T-helper 17 cell (primary cell): ENCODE data around the gene NEURL4. TPM values are rescaled to one million over a fixed set of nuclear protein-coding genes. Genes with fewer than 3 reads are reported as not detected.

Experiments
- ATAC-seq: fragments of 150-1000 bp; cut with Tn5 transposase; 2 replicates; pipeline ENCODE4 v1.10.0; 2021; ENCODE audit warnings: mild to moderate bottlenecking, moderate library complexity
- DNase-seq, 3 donors: peaks; one replicate each; pipeline versions ENCODE4 v3.0.0 to v3.0.0-alpha.2; 2020 to 2021
- H3K9me3 ChIP-seq: one replicate; pipeline ENCODE4 v1.7.0; 2013; ENCODE audit warnings: low read length, mild to moderate bottlenecking; ENCODE audit not compliant: control insufficient read depth, poor library complexity, severe bottlenecking
- H3K27ac Mint-ChIP-seq: one replicate; pipeline ENCODE4 v1.8.0; 2022; ENCODE audit warnings: mild to moderate bottlenecking, moderate library complexity, mixed read lengths
- H3K27me3 Mint-ChIP-seq: one replicate; pipeline ENCODE4 v1.8.0; 2022; ENCODE audit warnings: mixed read lengths
- H3K36me3 Mint-ChIP-seq: one replicate; pipeline ENCODE4 v1.8.0; 2022; ENCODE audit warnings: low read depth, mixed read lengths
- H3K4me1 Mint-ChIP-seq: one replicate; pipeline ENCODE4 v1.8.0; 2022; ENCODE audit warnings: mild to moderate bottlenecking, mixed read lengths
- H3K4me3 Mint-ChIP-seq: one replicate; pipeline ENCODE4 v1.8.0; 2022; ENCODE audit warnings: mild to moderate bottlenecking, moderate library complexity, mixed read lengths
- total RNA-seq, 4 donors: library from RNA in 2 of 4; stranded (reverse) in 2 of 4; gene quantifications; one replicate each; pipeline ENCODE4 v1.2.3 and lab custom pipeline; 2022 to 2026

Gene NEURL4
- total RNA-seq, 2 donors from 2014 or later: 29.9 to 43.8 TPM

DNA sequence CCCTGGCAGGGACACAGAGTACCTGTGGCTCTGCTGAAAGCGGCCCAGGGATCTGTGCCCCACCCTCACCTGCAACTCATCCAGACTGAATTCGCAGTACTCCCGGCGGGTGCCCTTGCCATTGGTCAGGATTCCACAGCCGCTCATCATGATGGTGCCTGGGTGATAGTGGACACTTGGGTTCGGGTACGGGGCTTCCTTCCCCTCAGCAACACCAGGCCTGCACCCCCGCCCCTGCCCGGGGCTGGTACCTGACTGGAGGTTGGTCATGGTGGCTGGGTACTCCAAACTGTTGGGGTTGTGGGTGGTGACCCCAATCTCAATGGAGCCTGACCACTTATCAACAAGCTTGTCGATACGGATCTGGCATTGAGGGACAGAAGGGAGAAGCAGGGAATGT, 2.9 kb downstream of the NEURL4 start:
- H3K4me1 Mint-ChIP-seq: peaks cover 28% of the 10 kb centered on the region
- H3K9me3 ChIP-seq: no peaks in the 10 kb centered on the region
- no peak overlapping the region for H3K4me3 Mint-ChIP-seq
- H3K36me3 Mint-ChIP-seq: peaks cover 5% of the 10 kb centered on the region
- H3K27ac Mint-ChIP-seq: no peak overlapping the region
- no peaks in the 10 kb centered on the region for H3K27me3 Mint-ChIP-seq
- ATAC-seq: no peak
- no peak for DNase-seq

DNA sequence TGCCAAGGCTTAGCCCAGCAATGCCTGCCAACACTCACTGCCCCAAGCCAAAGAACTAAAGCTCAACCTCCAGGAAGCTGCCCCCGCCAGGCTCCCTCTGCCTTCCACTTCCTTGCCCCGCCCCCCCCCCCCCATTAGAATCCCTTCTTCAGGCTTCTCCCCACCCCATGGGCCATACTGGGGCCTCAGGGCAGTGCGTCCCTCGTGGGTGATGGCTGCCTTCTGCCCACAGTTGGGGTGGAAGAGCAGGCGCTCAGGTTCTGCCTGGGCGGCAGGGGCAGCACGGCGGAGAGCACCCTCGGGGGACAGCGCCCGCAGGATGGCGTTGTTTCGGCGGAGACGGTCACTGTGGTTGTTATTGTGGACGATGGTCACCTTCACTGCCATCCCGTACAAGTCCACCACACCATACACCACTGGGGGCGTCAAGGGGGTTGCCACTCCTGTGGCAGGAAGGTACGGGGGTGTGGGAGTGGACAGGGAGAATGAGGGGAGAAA, 4.1 kb downstream of the NEURL4 start:
- H3K9me3 ChIP-seq: no peaks in the 10 kb centered on the region
- H3K27me3 Mint-ChIP-seq: no peaks in the 10 kb centered on the region
- H3K36me3 Mint-ChIP-seq: peaks cover 5% of the 10 kb centered on the region
- peaks cover 28% of the 10 kb centered on the region for H3K4me1 Mint-ChIP-seq
- H3K27ac Mint-ChIP-seq: peak overlapping the region; percentile 79
- ATAC-seq (no peak), DNase-seq (no peak)
- no peak overlapping the region for H3K4me3 Mint-ChIP-seq

GRCh38 chr17:7324438-7324779, 4.7 kb downstream of the NEURL4 start:
- Mint-ChIP-seq H3K4me3 (no peak overlapping the region), H3K36me3 (peaks cover 5% of the 10 kb centered on the region), H3K27me3 (no peaks in the 10 kb centered on the region), H3K27ac (no peak overlapping the region), H3K4me1 (peaks cover 22% of the 10 kb centered on the region)
- H3K9me3 ChIP-seq: no peaks in the 10 kb centered on the region
- no peak for DNase-seq
- no peak for ATAC-seq

GRCh38 chr17:7323731-7324437, 5.3 kb downstream of the NEURL4 start:
- Mint-ChIP-seq H3K27me3 (no peaks in the 10 kb centered on the region), H3K4me1 (peaks cover 21% of the 10 kb centered on the region), H3K4me3 (peak overlapping the region; percentile 41), H3K36me3 (peaks cover 5% of the 10 kb centered on the region), H3K27ac (no peak overlapping the region)
- no peaks in the 10 kb centered on the region for H3K9me3 ChIP-seq
- DNase-seq (peak; percentile 55 to 73 (median 57)), ATAC-seq (peak; percentile 57)

GRCh38 chr17:7322520-7323194, 6.5 kb downstream of the NEURL4 start:
- ATAC-seq: no peak
- no peak overlapping the region for H3K4me3 Mint-ChIP-seq
- H3K9me3 ChIP-seq: no peaks in the 10 kb centered on the region
- no peaks in the 10 kb centered on the region for H3K27me3 Mint-ChIP-seq
- no peak overlapping the region for H3K27ac Mint-ChIP-seq
- peaks cover 7% of the 10 kb centered on the region for H3K36me3 Mint-ChIP-seq
- DNase-seq: no peak
- H3K4me1 Mint-ChIP-seq: peaks cover 11% of the 10 kb centered on the region

GRCh38 chr17:7321466-7321865, 7.7 kb downstream of the NEURL4 start:
- H3K4me3 Mint-ChIP-seq: no peak overlapping the region
- H3K27me3 Mint-ChIP-seq: no peaks in the 10 kb centered on the region
- H3K9me3 ChIP-seq: no peaks in the 10 kb centered on the region
- DNase-seq (no peak), ATAC-seq (no peak)
- peaks cover 7% of the 10 kb centered on the region for H3K36me3 Mint-ChIP-seq
- peaks cover 12% of the 10 kb centered on the region for H3K4me1 Mint-ChIP-seq
- H3K27ac Mint-ChIP-seq: peak overlapping the region; percentile 41

GRCh38 chr17:7318121-7318860, 10.8 kb downstream of the NEURL4 start:
- H3K4me3 Mint-ChIP-seq: no peak overlapping the region
- DNase-seq (no peak), ATAC-seq (no peak)
- H3K9me3 ChIP-seq: no peaks in the 10 kb centered on the region
- no peak overlapping the region for H3K27ac Mint-ChIP-seq
- H3K4me1 Mint-ChIP-seq: peaks cover 24% of the 10 kb centered on the region
- peaks cover 5% of the 10 kb centered on the region for H3K36me3 Mint-ChIP-seq
- no peaks in the 10 kb centered on the region for H3K27me3 Mint-ChIP-seq

- ATAC-seq (no peak), DNase-seq (no peak)
- Mint-ChIP-seq H3K36me3 (peaks cover 5% of the 10 kb centered on the region), H3K27me3 (no peaks in the 10 kb centered on the region), H3K4me1 (peaks cover 29% of the 10 kb centered on the region), H3K4me3 (peak overlapping the region; percentile 57), H3K27ac (no peak overlapping the region)
- no peaks in the 10 kb centered on the region for H3K9me3 ChIP-seq
These were observed 11.9 kb downstream of the NEURL4 start for GRCh38 chr17:7317161-7317803.

GRCh38 chr17:7315570-7316235, 13.4 kb downstream of the NEURL4 start:
- DNase-seq (no peak), ATAC-seq (no peak)
- peak overlapping the region; percentile 97 for H3K4me3 Mint-ChIP-seq
- peaks cover 38% of the 10 kb centered on the region for H3K4me1 Mint-ChIP-seq
- H3K27ac Mint-ChIP-seq: peak overlapping the region; percentile 97
- no peaks in the 10 kb centered on the region for H3K27me3 Mint-ChIP-seq
- H3K36me3 Mint-ChIP-seq: peaks cover 8% of the 10 kb centered on the region
- H3K9me3 ChIP-seq: no peaks in the 10 kb centered on the region

GRCh38 chr17:7314719-7315569, 14.2 kb downstream of the NEURL4 start, which contains the start of gene GPS2:
Gene GPS2 (minus strand): TSS chr17:7315360. CDS start chr17:7315052, 308 bp downstream.
- H3K4me1 Mint-ChIP-seq: peaks cover 45% of the 10 kb centered on the region

DNA sequence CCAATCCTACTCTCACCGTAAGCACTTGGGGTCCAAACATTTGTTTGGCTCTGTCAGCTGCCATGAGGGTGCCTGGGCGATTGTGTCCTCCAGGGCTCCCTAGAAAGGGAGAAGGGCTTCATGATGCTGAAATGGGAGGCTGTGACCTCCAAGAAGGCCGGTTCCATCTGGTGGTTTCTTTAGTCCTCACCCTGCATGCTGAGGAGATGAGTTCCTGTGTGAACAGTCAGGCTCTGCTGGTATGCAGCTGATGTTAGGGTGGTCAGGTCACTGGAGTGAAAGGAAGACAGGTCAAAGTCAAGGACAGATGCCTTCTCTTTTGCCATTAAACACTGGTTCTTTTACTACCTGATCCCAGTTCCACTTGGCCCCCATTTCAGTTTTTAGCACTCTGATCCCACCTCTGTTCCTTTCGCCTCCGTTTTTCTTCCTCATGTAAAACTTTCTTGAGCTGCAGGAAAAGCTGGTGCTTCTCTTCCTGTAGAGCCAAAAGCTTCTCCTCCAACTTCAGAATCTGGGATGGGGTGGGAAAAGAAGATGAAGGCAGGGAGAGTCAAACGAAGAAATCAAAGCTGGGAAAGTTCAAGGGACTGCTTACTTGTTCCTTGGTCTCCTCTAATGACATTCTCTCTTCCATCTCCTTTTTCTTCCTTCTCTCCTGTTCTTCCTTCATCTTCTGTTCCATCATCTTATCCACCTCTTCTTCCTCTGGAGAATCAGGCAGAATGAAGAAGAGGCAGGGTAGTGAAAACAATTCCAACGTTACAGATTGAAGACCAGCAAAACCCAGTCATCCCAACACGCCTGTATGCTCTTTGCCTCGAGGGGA, 15.0 kb downstream of the NEURL4 start:
- DNase-seq (no peak), ATAC-seq (no peak)
- H3K4me1 Mint-ChIP-seq: peaks cover 54% of the 10 kb centered on the region
- peak overlapping the region; percentile 97 for H3K27ac Mint-ChIP-seq
- H3K4me3 Mint-ChIP-seq: peak overlapping the region; percentile 97
- H3K9me3 ChIP-seq: no peaks in the 10 kb centered on the region
- H3K27me3 Mint-ChIP-seq: no peaks in the 10 kb centered on the region
- peaks cover 18% of the 10 kb centered on the region for H3K36me3 Mint-ChIP-seq

More at GRCh38 chr17:7314719-7315569, 14.2 kb downstream of the NEURL4 start, which contains the start of gene GPS2:
- H3K4me3 Mint-ChIP-seq: peak within 1 kb of the TSS; percentile 97
- H3K36me3 Mint-ChIP-seq: peaks cover 16% of the 10 kb centered on the region
- ATAC-seq (peak; percentile 83), DNase-seq (peak; percentile 86 to 95 (median 89))
- peak within 1 kb of the TSS; percentile 97 for H3K27ac Mint-ChIP-seq
- no peaks in the 10 kb centered on the region for H3K27me3 Mint-ChIP-seq
- no peaks in the 10 kb centered on the region for H3K9me3 ChIP-seq
